Suprapubic skin (tissue), 4 donors: ENCODE data around the gene MZB1.

Source experiments
- POLR2A ChIP-seq, 2 donors: fragments of 450-650 bp; IDR thresholded peaks; one replicate each; pipeline ENCODE4 v1.6.1; 2017; ENCODE audit warnings: antibody characterized with exemption in 2 of 2, mild to moderate bottlenecking in 2 of 2, moderate library complexity in 2 of 2
- POLR2AphosphoS5 ChIP-seq, 3 donors: sonication (generic); formaldehyde crosslinking; IDR thresholded peaks; one replicate each; pipeline ENCODE4 v1.6.1; 2017; ENCODE audit warnings: antibody characterized with exemption in 3 of 3
- TF ChIP-seq, protein P1 (sequence below), 2 donors: fragments of 200-600 bp in 1 of 2; fragments of 450-650 bp in 1 of 2; sonication (generic) in 1 of 2; IDR thresholded peaks; one replicate each; pipeline ENCODE4 v1.5.1; 2016 to 2019; ENCODE audit warnings: antibody characterized with exemption in 2 of 2, mild to moderate bottlenecking in 1 of 2, moderate library complexity in 1 of 2

DNA sequence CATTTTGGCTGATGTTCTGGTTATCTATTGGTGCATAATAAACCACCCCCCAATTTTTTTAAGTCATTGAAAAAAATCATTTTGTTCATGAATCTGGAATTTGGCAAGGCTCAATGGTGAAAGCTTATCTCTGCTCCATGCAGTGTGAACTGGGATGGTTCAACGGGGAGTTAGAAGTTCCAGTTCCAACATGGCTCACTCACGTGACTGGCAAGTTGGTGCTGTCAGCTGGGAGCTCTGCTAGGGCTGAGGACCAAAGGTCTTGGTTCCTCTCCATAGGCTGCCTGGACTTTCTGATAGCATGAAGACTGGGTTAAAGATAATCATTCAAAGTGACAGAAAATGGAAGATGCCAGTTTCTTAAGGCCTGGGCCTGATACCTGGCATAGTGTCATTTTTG lies 17.2 kb upstream of the MZB1 start:
- TF ChIP-seq POLR2AphosphoS5 (IDR thresholded peaks at IDR 0.05) = no peak
- TF ChIP-seq, protein P1, sequence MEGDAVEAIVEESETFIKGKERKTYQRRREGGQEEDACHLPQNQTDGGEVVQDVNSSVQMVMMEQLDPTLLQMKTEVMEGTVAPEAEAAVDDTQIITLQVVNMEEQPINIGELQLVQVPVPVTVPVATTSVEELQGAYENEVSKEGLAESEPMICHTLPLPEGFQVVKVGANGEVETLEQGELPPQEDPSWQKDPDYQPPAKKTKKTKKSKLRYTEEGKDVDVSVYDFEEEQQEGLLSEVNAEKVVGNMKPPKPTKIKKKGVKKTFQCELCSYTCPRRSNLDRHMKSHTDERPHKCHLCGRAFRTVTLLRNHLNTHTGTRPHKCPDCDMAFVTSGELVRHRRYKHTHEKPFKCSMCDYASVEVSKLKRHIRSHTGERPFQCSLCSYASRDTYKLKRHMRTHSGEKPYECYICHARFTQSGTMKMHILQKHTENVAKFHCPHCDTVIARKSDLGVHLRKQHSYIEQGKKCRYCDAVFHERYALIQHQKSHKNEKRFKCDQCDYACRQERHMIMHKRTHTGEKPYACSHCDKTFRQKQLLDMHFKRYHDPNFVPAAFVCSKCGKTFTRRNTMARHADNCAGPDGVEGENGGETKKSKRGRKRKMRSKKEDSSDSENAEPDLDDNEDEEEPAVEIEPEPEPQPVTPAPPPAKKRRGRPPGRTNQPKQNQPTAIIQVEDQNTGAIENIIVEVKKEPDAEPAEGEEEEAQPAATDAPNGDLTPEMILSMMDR (IDR thresholded peaks at IDR 0.05) = no peak
- no peak for TF ChIP-seq POLR2A (IDR thresholded peaks at IDR 0.05)
